Endodermal cell (in vitro differentiated cells): ENCODE results near the gene TAS2R46. TPM values are rescaled to one million over a fixed set of nuclear protein-coding genes. Genes with fewer than 3 reads are reported as not detected.

Source experiments
- DNase-seq: peaks from one replicate; pipeline ENCODE4 v3.0.0-alpha.2; 2017
- H3K27ac ChIP-seq: 2 replicates; pipeline ENCODE4 v1.5.1; 2013; ENCODE audit warnings: mild to moderate bottlenecking, low read depth, low read length, moderate library complexity
- H3K27me3 ChIP-seq: 2 replicates; pipeline ENCODE4 v1.6.1; 2013; ENCODE audit warnings: mild to moderate bottlenecking, low read length, moderate library complexity; ENCODE audit not compliant: insufficient read depth, control insufficient read depth, poor library complexity, severe bottlenecking
- H3K36me3 ChIP-seq: 2 replicates; pipeline ENCODE4 v1.7.0; 2013; ENCODE audit warnings: mild to moderate bottlenecking, low read length, moderate library complexity; ENCODE audit not compliant: control insufficient read depth, insufficient read depth
- H3K4me1 ChIP-seq: one replicate; pipeline ENCODE4 v1.7.0; 2013; ENCODE audit warnings: low read length; ENCODE audit not compliant: control insufficient read depth, insufficient read depth
- H3K4me3 ChIP-seq: 2 replicates; pipeline ENCODE4 v1.5.1; 2013; ENCODE audit warnings: mild to moderate bottlenecking, low read length, moderate library complexity
- H3K9ac ChIP-seq: 2 replicates; pipeline ENCODE4 v1.6.1; 2013; ENCODE audit warnings: mild to moderate bottlenecking, low read length, moderate library complexity; ENCODE audit not compliant: poor library complexity, severe bottlenecking; ENCODE audit errors: extremely low read depth
- H3K9me3 ChIP-seq: 2 replicates; pipeline ENCODE4 v1.6.1; 2013; ENCODE audit warnings: mild to moderate bottlenecking, low read length, moderate library complexity; ENCODE audit not compliant: control insufficient read depth
- H3K27ac Mint-ChIP-seq: 2 replicates; pipeline ENCODE4 v1.8.0; 2020; ENCODE audit warnings: mixed read lengths
- H3K27me3 Mint-ChIP-seq: 2 replicates; pipeline ENCODE4 v1.8.0; 2021; ENCODE audit warnings: mild to moderate bottlenecking, mixed read lengths; ENCODE audit not compliant: insufficient read depth
- H3K36me3 Mint-ChIP-seq: 2 replicates; pipeline ENCODE4 v1.8.0; 2020; ENCODE audit warnings: low read depth, mixed read lengths
- H3K4me1 Mint-ChIP-seq: 2 replicates; pipeline ENCODE4 v1.8.0; 2020; ENCODE audit warnings: mixed read lengths
- H3K4me3 Mint-ChIP-seq: 2 replicates; pipeline ENCODE4 v1.8.0; 2020; ENCODE audit warnings: mild to moderate bottlenecking, moderate library complexity, mixed read lengths
- H3K9me3 Mint-ChIP-seq: 2 replicates; pipeline ENCODE4 v1.8.0; 2020; ENCODE audit warnings: mild to moderate bottlenecking, mixed read lengths
- WGBS, 2 experiments: methylation state at CpG; one replicate each; pipeline versions ENCODE4 v1.1.5 to v1.1.7; 2013; ENCODE audit warnings: missing lambda C conversion rate in 2 of 2, mixed read lengths in 1 of 2; ENCODE audit not compliant: insufficient coverage in 1 of 2, insufficient read length in 1 of 2; 5-methylcytosine and 5-hydroxymethylcytosine counted together
- total RNA-seq, 2 donors: library from RNA; stranded (reverse); fragmentation: NEBNext Ultra II Directional in 1 of 2; extraction: Animal tissue kit (Norgen Biotek cat#: 25700) in 1 of 2; gene quantifications; 2 replicates in 1 of 2; 3 replicates in 1 of 2; pipeline ENCODE4 v1.2.1, GENCODE V29; 2021
- TF ChIP-seq, protein P1 (sequence below): fragments of 200-600 bp; sonication (generic); conservative IDR thresholded peaks from 2 replicates; pipeline ENCODE4 v1.5.0; 2021; ENCODE audit warnings: antibody characterized with exemption, mild to moderate bottlenecking

The TAS2R46 gene
- total RNA-seq, 2 donors from 2014 or later = 1.3 to 3.9 TPM

DNA sequence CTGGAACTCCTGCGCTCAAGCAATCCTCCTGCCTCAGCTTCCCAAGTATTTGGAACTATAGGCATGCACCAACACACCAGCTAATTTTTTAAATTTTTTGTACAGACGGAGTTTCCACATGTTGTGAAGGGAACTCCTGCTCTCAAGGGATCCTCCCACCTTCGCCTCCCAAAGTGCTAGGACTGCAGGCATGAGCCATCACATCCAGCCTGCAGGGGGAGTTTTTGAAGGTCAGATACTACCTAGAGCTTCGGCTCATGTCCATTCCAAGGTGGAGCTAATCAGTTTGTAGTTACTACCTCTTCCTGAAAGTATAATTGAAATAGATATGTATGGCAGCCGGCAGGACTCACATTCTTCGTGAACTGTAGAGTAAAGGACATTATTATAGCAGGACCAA lies 36.0 kb downstream of the TAS2R46 start:
- H3K4me3 ChIP-seq = no peak overlapping the region
- TF ChIP-seq, protein P1, sequence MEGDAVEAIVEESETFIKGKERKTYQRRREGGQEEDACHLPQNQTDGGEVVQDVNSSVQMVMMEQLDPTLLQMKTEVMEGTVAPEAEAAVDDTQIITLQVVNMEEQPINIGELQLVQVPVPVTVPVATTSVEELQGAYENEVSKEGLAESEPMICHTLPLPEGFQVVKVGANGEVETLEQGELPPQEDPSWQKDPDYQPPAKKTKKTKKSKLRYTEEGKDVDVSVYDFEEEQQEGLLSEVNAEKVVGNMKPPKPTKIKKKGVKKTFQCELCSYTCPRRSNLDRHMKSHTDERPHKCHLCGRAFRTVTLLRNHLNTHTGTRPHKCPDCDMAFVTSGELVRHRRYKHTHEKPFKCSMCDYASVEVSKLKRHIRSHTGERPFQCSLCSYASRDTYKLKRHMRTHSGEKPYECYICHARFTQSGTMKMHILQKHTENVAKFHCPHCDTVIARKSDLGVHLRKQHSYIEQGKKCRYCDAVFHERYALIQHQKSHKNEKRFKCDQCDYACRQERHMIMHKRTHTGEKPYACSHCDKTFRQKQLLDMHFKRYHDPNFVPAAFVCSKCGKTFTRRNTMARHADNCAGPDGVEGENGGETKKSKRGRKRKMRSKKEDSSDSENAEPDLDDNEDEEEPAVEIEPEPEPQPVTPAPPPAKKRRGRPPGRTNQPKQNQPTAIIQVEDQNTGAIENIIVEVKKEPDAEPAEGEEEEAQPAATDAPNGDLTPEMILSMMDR = peak; percentile 84
- peaks cover 25% of the 10 kb centered on the region for H3K36me3 ChIP-seq
- no peak overlapping the region for H3K27ac ChIP-seq
- H3K36me3 Mint-ChIP-seq = peaks cover 41% of the 10 kb centered on the region
- H3K4me3 Mint-ChIP-seq = no peak overlapping the region
- no peak overlapping the region for H3K27ac Mint-ChIP-seq
- DNase-seq = peak; percentile 91
- H3K4me1 Mint-ChIP-seq = no peaks in the 10 kb centered on the region
- H3K9ac ChIP-seq = no peak overlapping the region
- H3K27me3 Mint-ChIP-seq = no peaks in the 10 kb centered on the region
- no peaks in the 10 kb centered on the region for H3K4me1 ChIP-seq
- H3K9me3 Mint-ChIP-seq = peaks cover 16% of the 10 kb centered on the region
- peaks cover 8% of the 10 kb centered on the region for H3K9me3 ChIP-seq
- H3K27me3 ChIP-seq = no peaks in the 10 kb centered on the region
- 89 to 95% methylated on average over 3 to 6 of the region's 6 CpGs for WGBS, 2 experiments

- Histone ChIP-seq H3K27me3 (no peaks in the 10 kb centered on the region), H3K9me3 (peaks cover 8% of the 10 kb centered on the region), H3K4me3 (no peak overlapping the region), H3K4me1 (no peaks in the 10 kb centered on the region), H3K27ac (no peak overlapping the region), H3K36me3 (peaks cover 20% of the 10 kb centered on the region), H3K9ac (no peak overlapping the region)
- H3K27me3 Mint-ChIP-seq = no peaks in the 10 kb centered on the region
- peaks cover 16% of the 10 kb centered on the region for H3K9me3 Mint-ChIP-seq
- peaks cover 38% of the 10 kb centered on the region for H3K36me3 Mint-ChIP-seq
- no peak for DNase-seq
- no peak overlapping the region for H3K4me3 Mint-ChIP-seq
- TF ChIP-seq, protein P1 = peak; percentile 58
- no peak overlapping the region for H3K27ac Mint-ChIP-seq
- 94 to 100% methylated on average over 1 to 2 of the region's 2 CpGs for WGBS, 2 experiments
- no peaks in the 10 kb centered on the region for H3K4me1 Mint-ChIP-seq
Observed at GRCh38 chr12:11023387-11023786, 38.7 kb downstream of the TAS2R46 start.

GRCh38 chr12:11022520-11022919 lies 39.6 kb downstream of the TAS2R46 start, which contains the start of gene TAS2R19:
Gene TAS2R19, minus strand, starts transcription at chr12:11022620. Its CDS starts 49 bp downstream, at chr12:11022571.
- Histone ChIP-seq H3K4me1 (no peaks in the 10 kb centered on the region), H3K27me3 (no peaks in the 10 kb centered on the region), H3K9me3 (peaks cover 8% of the 10 kb centered on the region), H3K4me3 (no peak within 1 kb of the TSS), H3K27ac (no peak within 1 kb of the TSS), H3K36me3 (peaks cover 13% of the 10 kb centered on the region), H3K9ac (no peak within 1 kb of the TSS)
- no peak within 1 kb of the TSS for H3K4me3 Mint-ChIP-seq
- no peaks in the 10 kb centered on the region for H3K4me1 Mint-ChIP-seq
- DNase-seq = no peak
- H3K36me3 Mint-ChIP-seq = peaks cover 34% of the 10 kb centered on the region
- no peaks in the 10 kb centered on the region for H3K27me3 Mint-ChIP-seq
- TF ChIP-seq, protein P1 = no peak
- H3K27ac Mint-ChIP-seq = no peak within 1 kb of the TSS
- WGBS, 2 experiments = 96 to 100% methylated on average over 1 of the region's 1 CpG
- H3K9me3 Mint-ChIP-seq = peaks cover 16% of the 10 kb centered on the region
